Panc1 (cell line): Measurements from ENCODE around the gene QSER1. TPM values are rescaled to one million over a fixed set of nuclear protein-coding genes. Genes with fewer than 3 reads are reported as not detected.

Source experiments
- ATAC-seq: fragments of 200-7000 bp; cut with Tn5 transposase; 2 replicates; pipeline ENCODE4 v1.9.1; 2020; ENCODE audit warnings: mild to moderate bottlenecking, moderate library complexity
- BruUV-seq: library from RNA; stranded (reverse); fragments of 400-500 nt; replicated peaks from 2 replicates; lab custom pipeline; 2021; lab: Mats Ljungman, UMichigan
- CTCF ChIA-PET: fragments of 300-600 bp; sonication (Branson Sonifier 250); formaldehyde crosslinking; loops from one replicate; lab custom pipeline; 2022; ENCODE audit warnings: antibody characterized with exemption; lab: Charles Lee
- POLR2A ChIA-PET: fragments of 300-600 bp; sonication (Branson Sonifier 250); formaldehyde crosslinking; loops from one replicate; lab custom pipeline; 2022; ENCODE audit warnings: antibody characterized with exemption; lab: Charles Lee
- DNase-seq: peaks from one replicate; pipeline ENCODE4 v3.0.0-alpha.2; 2010; ENCODE audit warnings: low read depth, low spot score
- H3K27ac ChIP-seq: 2 replicates; pipeline ENCODE4 v1.5.1; 2011; ENCODE audit warnings: mild to moderate bottlenecking, low read length, inconsistent platforms
- H3K27me3 ChIP-seq: fragments of 200-500 bp; sonication (Bioruptor generic); 2 replicates; pipeline ENCODE4 v1.6.0; 2014; ENCODE audit warnings: low read length, inconsistent platforms; ENCODE audit not compliant: control insufficient read depth, insufficient read depth
- H3K36me3 ChIP-seq: fragments of 200-500 bp; sonication (Bioruptor generic); 2 replicates; pipeline ENCODE4 v1.5.1; 2014; ENCODE audit warnings: inconsistent platforms, mild to moderate bottlenecking, low read length, moderate library complexity; ENCODE audit not compliant: control insufficient read depth, insufficient read depth
- H3K4me1 ChIP-seq: 2 replicates; pipeline ENCODE4 v1.5.1; 2011; ENCODE audit warnings: inconsistent platforms, mild to moderate bottlenecking, low read length, moderate library complexity; ENCODE audit not compliant: control insufficient read depth, insufficient read depth
- H3K4me3 ChIP-seq, 2 experiments: 2 replicates each; pipeline ENCODE4 v1.5.1; 2011 to 2012; ENCODE audit warnings: low read depth in 2 of 2, low read length in 2 of 2, mild to moderate bottlenecking in 2 of 2, inconsistent platforms in 1 of 2, moderate library complexity in 1 of 2
- H3K9me3 ChIP-seq: fragments of 200-500 bp; sonication (Bioruptor generic); 2 replicates; pipeline ENCODE4 v1.5.1; 2014; ENCODE audit warnings: low read depth, mild to moderate bottlenecking, inconsistent platforms, low read length, moderate library complexity; ENCODE audit not compliant: control insufficient read depth, insufficient read depth
- POLR2AphosphoS5 ChIP-seq: IDR thresholded peaks from 2 replicates; pipeline ENCODE4 v1.6.1; 2012; ENCODE audit warnings: mild to moderate bottlenecking, low read depth, low read length, moderate library complexity
- REST ChIP-seq, 2 experiments: IDR thresholded peaks; 2 replicates each; pipeline ENCODE4 v1.6.1; 2011 to 2012; ENCODE audit warnings: low read depth in 2 of 2, control low read depth in 1 of 2, low read length in 1 of 2, mild to moderate bottlenecking in 1 of 2, moderate library complexity in 1 of 2; ENCODE audit not compliant: insufficient read depth in 1 of 2
- SIN3A ChIP-seq: IDR thresholded peaks from 2 replicates; pipeline ENCODE4 v1.6.1; 2012; ENCODE audit warnings: low read depth, mild to moderate bottlenecking, low read length, moderate library complexity, borderline replicate concordance; ENCODE audit not compliant: insufficient read depth
- TCF7L2 ChIP-seq: IDR thresholded peaks from 2 replicates; pipeline ENCODE4 v1.6.1; 2011; ENCODE audit warnings: mild to moderate bottlenecking, low read depth, low read length, inconsistent platforms
- in situ Hi-C: cut with HindIII; loops from 2 replicates; pipeline ENCODE4 v1.10.0; 2016; ENCODE audit warnings: low sequenced_read_pairs, low pct_unique_long_range_greater_than_20kb
- intact Hi-C: fragments of 100-400 bp; cut with micrococcal nuclease; formaldehyde crosslinking; loops from one replicate; pipeline ENCODE4 v1.10.0; 2022; ENCODE audit not compliant: unreplicated experiment
- total RNA-seq: library from RNA; stranded (reverse); gene quantifications from one replicate; pipeline ENCODE4 v1.2.1, GENCODE V29; 2021; ENCODE audit not compliant: unreplicated experiment
- TF ChIP-seq, protein P1 (sequence below): fragments of 450-650 bp; IDR thresholded peaks from 2 replicates; pipeline ENCODE4 v1.5.1; 2017; ENCODE audit warnings: mild to moderate bottlenecking

Gene QSER1
- total RNA-seq, 1 experiment from 2014 or later, result 48.2 TPM

- Histone ChIP-seq H3K36me3 (no peaks in the 10 kb centered on the region), H3K9me3 (no peaks in the 10 kb centered on the region), H3K27me3 (no peaks in the 10 kb centered on the region), H3K4me1 (no peaks in the 10 kb centered on the region), H3K4me3 (no peak overlapping the region), H3K27ac (no peak overlapping the region)
- TF ChIP-seq SIN3A, result no peak
- TF ChIP-seq, protein P1, sequence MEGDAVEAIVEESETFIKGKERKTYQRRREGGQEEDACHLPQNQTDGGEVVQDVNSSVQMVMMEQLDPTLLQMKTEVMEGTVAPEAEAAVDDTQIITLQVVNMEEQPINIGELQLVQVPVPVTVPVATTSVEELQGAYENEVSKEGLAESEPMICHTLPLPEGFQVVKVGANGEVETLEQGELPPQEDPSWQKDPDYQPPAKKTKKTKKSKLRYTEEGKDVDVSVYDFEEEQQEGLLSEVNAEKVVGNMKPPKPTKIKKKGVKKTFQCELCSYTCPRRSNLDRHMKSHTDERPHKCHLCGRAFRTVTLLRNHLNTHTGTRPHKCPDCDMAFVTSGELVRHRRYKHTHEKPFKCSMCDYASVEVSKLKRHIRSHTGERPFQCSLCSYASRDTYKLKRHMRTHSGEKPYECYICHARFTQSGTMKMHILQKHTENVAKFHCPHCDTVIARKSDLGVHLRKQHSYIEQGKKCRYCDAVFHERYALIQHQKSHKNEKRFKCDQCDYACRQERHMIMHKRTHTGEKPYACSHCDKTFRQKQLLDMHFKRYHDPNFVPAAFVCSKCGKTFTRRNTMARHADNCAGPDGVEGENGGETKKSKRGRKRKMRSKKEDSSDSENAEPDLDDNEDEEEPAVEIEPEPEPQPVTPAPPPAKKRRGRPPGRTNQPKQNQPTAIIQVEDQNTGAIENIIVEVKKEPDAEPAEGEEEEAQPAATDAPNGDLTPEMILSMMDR, result no peak
- TF ChIP-seq TCF7L2, result no peak
- no peak for TF ChIP-seq POLR2AphosphoS5
- TF ChIP-seq REST (IDR thresholded peaks at IDR 0.05; ENCODE audit: insufficient read depth in 1 of 2, low read depth in 2 of 2, low read length in 1 of 2), result no peak
- in situ Hi-C loops, result no loop called here
- no peak for ATAC-seq
- DNase-seq, result no peak
- BruUV-seq, result no TSS peak
- intact Hi-C loops, result no loop called here
- CTCF ChIA-PET, result no interaction called here
- POLR2A ChIA-PET, result interaction anchor here (0.7 kb wide), 1 partner anchor 32 kb away, joined by 7 read pairs; no protein-coding TSS in a partner anchor
Observed at GRCh38 chr11:33005175-33005574, 112.6 kb downstream of the QSER1 start.

GRCh38 chr11:33006010-33006409 is 113.4 kb downstream of the QSER1 start:
- ATAC-seq (no peak), DNase-seq (no peak)
- in situ Hi-C loops (no loop called here), intact Hi-C loops (no loop called here)
- H3K4me1 ChIP-seq, result no peaks in the 10 kb centered on the region
- no peak overlapping the region for H3K27ac ChIP-seq
- TF ChIP-seq REST (IDR thresholded peaks at IDR 0.05; ENCODE audit: insufficient read depth in 1 of 2, low read depth in 2 of 2, low read length in 1 of 2) (no peak), TCF7L2 (no peak), SIN3A (no peak), POLR2AphosphoS5 (no peak)
- TF ChIP-seq, protein P1, result no peak
- ChIA-PET CTCF (no interaction called here), POLR2A (no interaction called here)
- BruUV-seq, result no TSS peak
- H3K4me3 ChIP-seq, result no peak overlapping the region
- H3K9me3 ChIP-seq, result no peaks in the 10 kb centered on the region
- no peaks in the 10 kb centered on the region for H3K27me3 ChIP-seq
- H3K36me3 ChIP-seq, result no peaks in the 10 kb centered on the region
